Suppressor macrophage treated with lipopolysaccharide for 1 hour (primary cell): ENCODE results near the gene DHRS7.

ENCODE experiments used
- DNase-seq, 3 donors: peaks; one replicate each; pipeline ENCODE4 v3.0.0-alpha.2; 2020 to 2022

Gene DHRS7

GRCh38 chr14:60164712-60165546 is at the start of gene DHRS7:
TSS of gene DHRS7 (minus strand) at chr14:60165398. CDS start at chr14:60165309, 89 bp downstream.
- peak; percentile 89 to 96 (median 94) for DNase-seq

GRCh38 chr14:60214415-60215126 is 49.4 kb upstream of the DHRS7 start:
- no peak for DNase-seq

- DNase-seq, result no peak
Observed at GRCh38 chr14:60214003-60214402, 48.8 kb upstream of the DHRS7 start.

GRCh38 chr14:60212503-60213371 is 47.5 kb upstream of the DHRS7 start:
- DNase-seq, result no peak

- DNase-seq, result no peak
Observed at GRCh38 chr14:60211153-60211552, 46.0 kb upstream of the DHRS7 start.

- DNase-seq, result no peak
Observed at GRCh38 chr14:60210703-60211102, 45.5 kb upstream of the DHRS7 start.

- DNase-seq, result peak; percentile 78 to 86 (median 86)
Observed at GRCh38 chr14:60206837-60207533, 41.8 kb upstream of the DHRS7 start.

- DNase-seq, result no peak
Observed at GRCh38 chr14:60206249-60206670, 41.1 kb upstream of the DHRS7 start.

- DNase-seq, result no peak
Observed at GRCh38 chr14:60204843-60205774, 39.9 kb upstream of the DHRS7 start.

GRCh38 chr14:60204104-60204842 is 39.1 kb upstream of the DHRS7 start:
- peak in 2 of 3 donors; percentile 20 to 27 for DNase-seq

- no peak for DNase-seq
Observed at GRCh38 chr14:60199321-60199720, 34.1 kb upstream of the DHRS7 start.

GRCh38 chr14:60197629-60198303 is 32.6 kb upstream of the DHRS7 start:
- DNase-seq, result peak; percentile 39 to 56 (median 49)

GRCh38 chr14:60196291-60196690 is 31.1 kb upstream of the DHRS7 start:
- no peak for DNase-seq

GRCh38 chr14:60195179-60195810 is 30.1 kb upstream of the DHRS7 start:
- peak in 1 of 3 donors; percentile 26 for DNase-seq

- no peak for DNase-seq
Observed at GRCh38 chr14:60189923-60190840, 25.0 kb upstream of the DHRS7 start.

- no peak for DNase-seq
Observed at GRCh38 chr14:60188696-60189095, 23.5 kb upstream of the DHRS7 start.

GRCh38 chr14:60188115-60188514 is 22.9 kb upstream of the DHRS7 start:
- peak in 1 of 3 donors; percentile 24 for DNase-seq

GRCh38 chr14:60184905-60185555 is 19.8 kb upstream of the DHRS7 start:
- no peak for DNase-seq
